Activated T-helper 1 cell treated with anti-CD3 and anti-CD28 coated beads, Interleukin-2, amount 50 U/mL, for 16 hours (primary cell): Measurements from ENCODE around the gene NR6A1.

Experiments used
- DNase-seq, 2 donors: peaks; one replicate each; pipeline ENCODE4 v3.0.0-alpha.2; 2020; ENCODE audit warnings: low read depth in 1 of 2, low spot score in 1 of 2

Gene NR6A1

GRCh38 chr9:124695280-124695890 lies 75.7 kb downstream of the NR6A1 start:
- no peak for DNase-seq

DNA sequence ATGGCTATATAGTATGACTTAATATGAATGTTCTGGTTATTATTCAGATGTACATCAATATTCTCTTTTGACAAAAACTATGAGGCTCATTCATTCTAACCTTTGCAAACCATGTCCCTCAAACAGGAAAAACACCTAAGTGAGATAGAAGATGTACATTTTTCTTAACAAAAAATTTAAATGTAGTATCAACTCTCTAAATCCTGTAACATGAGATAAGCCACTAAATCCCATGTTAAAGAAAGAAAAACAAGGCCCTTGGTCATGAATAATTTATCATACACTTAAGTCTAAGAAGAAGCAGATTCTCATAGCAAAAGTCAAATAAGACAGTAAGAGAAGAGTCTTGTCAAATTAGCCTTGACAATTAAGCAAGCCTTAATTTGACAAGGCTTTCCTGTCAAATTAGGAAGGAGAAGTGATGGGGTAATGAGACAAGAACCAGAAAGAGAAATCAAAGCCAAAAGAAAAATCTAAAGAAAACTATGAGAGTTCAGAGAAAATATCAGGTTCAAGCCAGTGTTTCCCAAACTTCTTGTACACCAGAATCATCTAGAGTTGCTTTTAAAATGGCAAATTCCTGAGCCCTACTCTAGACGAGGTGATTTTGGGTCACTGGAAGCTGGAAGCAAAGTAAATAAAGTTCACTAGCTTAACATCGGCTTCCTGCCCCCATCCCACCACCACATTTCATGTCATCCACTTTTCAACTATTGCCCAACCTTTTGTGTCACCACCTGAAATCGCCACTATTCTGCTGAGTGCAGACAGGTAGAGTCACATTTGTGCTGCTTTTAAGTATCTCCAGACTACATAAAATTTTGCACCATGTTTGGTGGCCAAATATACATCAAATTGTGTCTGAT lies 76.5 kb downstream of the NR6A1 start:
- no peak for DNase-seq

- no peak for DNase-seq
Measured at GRCh38 chr9:124693403-124693802, 77.7 kb downstream of the NR6A1 start.

- no peak for DNase-seq
Measured at GRCh38 chr9:124688238-124688904, 82.7 kb downstream of the NR6A1 start.

DNA sequence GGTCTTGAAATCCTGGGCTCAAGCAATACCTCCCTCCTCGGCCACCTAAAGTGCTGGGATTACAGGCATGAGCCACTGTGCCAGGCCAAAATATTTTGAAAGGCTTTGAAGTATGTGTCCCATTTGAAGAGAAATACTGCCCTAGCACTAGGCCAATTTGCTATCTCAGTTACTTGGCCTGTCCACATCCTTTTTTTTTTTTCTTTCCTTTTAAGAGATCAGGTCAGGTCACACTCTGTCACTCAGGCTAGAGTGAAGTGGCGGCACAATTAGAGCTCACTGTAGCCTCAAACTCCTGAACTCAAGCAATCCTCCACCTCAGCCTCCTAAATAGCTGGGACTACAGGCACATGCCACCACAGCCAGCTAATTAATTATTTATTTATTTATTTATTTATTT lies 84.2 kb downstream of the NR6A1 start:
- DNase-seq, result no peak

GRCh38 chr9:124685217-124685616 lies 85.9 kb downstream of the NR6A1 start:
- no peak for DNase-seq

- DNase-seq, result no peak
Measured at GRCh38 chr9:124684169-124684568, 86.9 kb downstream of the NR6A1 start.

GRCh38 chr9:124683043-124683442 lies 88.1 kb downstream of the NR6A1 start:
- DNase-seq, result no peak

DNA sequence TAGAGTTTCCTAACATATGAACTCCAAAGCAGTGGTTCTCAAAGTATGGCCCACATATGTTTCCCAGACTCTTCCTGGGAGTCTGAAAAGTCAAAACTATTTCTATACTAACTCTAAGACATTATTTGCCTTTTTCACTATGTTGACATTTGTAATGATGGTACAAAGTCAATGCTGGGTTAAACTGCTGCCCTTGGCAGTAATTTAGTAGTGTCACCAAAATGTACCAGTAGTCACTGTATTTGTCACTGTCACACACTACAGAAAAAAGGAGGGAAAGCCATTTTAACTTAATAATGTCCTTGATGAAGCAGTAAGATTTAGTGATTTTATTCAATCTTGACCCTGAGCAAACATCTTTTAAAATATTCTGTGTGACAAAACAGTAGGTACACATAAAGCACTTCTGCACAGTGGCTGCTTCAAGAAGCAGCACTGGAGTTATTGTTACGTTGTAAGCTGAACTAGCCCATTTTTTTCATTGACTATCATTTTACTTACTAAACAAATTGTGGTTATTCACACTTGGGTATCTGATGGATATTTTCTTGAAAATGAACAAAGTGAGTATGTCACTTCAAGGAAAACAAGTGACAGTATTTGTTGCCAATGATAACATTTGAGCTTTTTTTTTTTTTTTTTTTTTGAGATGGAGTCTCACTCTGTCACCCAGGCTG lies 90.3 kb downstream of the NR6A1 start:
- DNase-seq, result no peak

- no peak for DNase-seq
Measured at GRCh38 chr9:124680049-124680448, 91.1 kb downstream of the NR6A1 start.

DNA sequence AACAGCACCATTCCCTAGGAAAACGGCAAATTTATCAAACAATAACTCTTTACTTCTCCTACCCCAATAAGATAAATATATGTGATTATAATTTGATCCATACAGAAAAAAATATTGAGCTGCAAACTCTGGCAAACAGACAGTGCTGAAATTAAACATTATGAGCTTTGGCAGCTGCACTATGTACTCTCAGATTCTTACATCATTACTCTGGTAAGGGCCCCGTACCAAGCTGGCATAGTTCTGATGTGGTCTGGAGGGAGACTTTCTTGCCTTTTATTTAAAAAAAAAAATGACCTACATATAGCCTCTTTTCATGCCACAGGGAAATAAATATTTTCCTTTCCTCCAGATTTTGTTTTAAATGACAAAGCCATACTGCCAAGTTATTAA lies 95.0 kb downstream of the NR6A1 start:
- no peak for DNase-seq

DNA sequence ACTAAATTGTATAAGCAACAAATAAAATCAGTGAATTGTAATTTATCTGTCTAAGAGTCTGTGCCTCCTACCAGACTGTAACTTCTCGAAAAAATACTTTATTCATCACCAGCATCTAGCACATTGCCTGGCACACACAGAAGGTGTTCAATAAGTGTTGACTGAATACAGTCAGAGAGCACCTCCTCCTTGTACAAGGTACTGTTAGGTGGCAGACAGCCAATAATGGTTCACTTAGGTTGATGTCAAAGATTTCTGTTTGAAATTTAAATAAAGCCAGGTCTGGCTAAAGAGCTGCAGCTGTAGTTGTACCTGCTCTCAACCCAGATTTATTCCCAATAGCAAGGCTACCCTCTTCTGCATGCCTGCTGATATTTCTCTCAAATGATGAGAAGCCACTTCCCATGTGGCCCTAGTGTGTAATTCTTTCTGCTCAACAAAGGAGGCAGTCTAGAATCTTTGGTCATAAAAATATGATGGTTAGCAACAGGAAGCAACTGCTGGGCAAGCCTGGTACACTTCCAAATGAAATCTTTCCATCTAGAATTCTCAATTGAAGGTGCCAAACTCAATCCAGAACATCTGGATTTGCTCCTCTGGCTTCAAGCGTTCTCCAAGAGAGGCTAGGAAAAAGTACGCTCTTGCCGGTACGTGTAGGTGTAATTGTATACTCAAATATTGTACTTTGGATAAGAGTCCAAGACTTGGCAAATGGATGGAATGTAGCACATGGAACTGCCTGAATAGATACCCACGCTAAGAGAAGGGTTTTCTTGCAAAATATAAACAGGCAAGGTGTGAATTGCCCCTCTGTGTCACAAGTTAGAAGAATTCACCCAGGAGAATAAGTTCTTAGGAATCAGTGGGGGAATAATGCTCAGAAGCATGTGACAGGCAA lies 95.6 kb downstream of the NR6A1 start:
- DNase-seq, result no peak

- DNase-seq, result no peak
Measured at GRCh38 chr9:124674651-124675050, 96.5 kb downstream of the NR6A1 start.

DNA sequence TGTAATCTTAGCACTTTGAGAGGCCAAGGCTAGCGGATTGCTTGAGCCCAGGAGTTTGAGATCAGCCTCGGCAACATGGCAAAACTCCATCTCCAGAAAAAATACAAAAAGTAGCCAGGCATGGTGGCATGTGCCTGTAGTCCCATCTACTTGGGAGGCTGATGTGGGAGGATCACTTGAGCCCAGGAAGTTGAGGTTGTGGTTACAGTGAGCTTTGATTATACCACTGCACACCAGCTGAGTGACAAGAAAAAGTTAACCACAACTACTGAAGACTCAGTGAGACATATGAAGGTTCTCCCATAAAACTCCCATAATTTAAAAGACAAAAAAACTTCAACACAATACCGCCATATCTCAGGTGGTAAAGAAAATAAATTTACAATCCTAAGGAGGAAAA lies 98.0 kb downstream of the NR6A1 start:
- no peak for DNase-seq

- DNase-seq, result no peak
Measured at GRCh38 chr9:124671861-124672260, 99.2 kb downstream of the NR6A1 start.

GRCh38 chr9:124666642-124667041 lies 104.5 kb downstream of the NR6A1 start:
- DNase-seq, result no peak

DNA sequence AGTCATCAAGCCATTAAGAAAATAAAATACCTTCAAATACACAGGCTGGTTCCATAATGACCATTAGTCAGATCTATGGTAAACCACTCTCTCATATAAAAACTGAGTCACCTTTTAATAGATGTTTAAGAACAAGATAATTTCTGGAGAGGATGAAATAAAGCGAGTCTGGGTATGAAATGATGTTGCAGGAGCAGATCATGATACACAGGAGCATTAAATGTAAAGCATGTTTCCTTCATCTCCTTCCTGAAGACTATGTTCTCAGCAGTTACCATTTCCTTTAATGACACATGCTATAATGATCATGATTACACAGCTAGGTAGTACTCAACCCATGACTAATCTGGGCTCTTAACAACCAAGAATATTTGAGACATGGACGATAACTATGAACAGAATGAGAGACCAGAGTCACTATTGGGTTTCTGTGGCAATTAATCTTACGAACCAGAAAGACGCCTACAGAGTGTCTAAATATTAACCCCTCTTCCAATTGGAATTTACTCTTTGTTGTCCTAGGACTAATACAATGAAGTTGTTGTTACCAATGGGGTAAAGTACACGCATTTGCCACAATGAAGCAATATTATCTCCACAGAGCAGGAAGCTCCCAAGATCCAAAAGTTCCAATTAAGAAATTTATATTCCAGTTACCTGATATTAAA lies 105.6 kb downstream of the NR6A1 start:
- DNase-seq, result no peak

DNA sequence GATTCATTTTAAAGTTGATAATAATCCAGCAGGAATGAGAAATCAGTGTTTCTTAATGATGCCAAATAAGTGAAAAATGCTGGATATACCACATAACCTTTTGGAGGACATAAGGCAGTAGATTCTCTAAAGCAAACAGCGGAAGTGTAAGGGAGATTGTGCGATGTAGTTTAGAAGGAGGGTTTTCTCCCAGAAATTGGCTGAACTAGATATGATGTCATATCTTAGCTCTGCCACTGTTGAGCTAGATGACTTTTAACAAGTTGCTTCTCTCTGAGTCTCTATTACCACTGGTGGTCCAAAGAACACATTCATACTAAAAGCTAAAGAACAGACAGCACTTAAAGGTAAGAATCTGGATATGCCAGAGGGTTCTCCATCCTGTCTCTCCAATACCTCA lies 107.0 kb downstream of the NR6A1 start:
- DNase-seq, result no peak

DNA sequence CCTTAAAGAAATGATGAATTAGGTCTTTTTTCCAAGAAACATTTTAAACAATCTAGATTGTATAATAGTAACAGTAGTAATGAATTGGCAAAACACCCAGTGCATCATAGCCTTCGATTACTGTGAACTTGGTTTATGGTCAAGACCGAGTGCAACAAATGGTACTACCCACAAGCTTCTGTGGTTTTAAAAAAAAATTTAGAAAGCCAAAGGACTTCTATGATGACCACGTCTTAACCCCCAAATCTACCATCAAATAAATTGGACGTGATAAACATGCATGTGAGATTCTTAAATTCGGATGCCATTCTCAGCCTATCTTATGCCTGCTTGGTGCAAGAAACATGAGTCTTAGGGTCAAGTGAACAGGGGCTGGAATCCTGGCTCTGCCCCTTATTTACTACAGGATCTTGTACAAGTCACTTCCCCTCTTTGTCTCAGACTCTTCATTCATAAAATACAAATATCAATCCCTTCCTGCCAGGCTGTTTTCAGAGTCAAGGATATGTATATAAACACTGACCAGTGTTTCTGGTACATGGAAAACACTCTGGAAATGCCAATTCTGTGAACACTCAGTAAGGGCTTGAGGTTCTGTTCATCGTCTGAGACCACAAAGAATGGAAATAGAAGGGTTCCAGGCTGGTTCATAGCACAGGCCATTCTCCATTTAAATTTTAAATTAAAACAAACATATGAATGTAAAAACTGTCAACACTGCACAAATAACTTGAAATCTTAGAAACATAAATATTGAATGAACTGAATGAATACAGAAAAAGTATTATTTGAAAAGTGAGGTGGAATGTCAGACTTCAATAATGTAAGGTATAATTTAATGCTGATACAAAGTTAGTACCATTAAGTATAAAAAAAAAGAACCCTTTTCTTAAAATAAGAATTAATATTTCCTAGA lies 107.8 kb downstream of the NR6A1 start:
- no peak for DNase-seq
